HEK293 (cell line): Measurements from ENCODE around the gene POC1B.

Experiments used
- CTCF ChIA-PET: fragments of 350-600 bp; formaldehyde crosslinking; extraction: SDS; loops from one replicate; lab custom pipeline; 2021; ENCODE audit warnings: antibody characterized with exemption; lab: Yijun Ruan, JAX
- POLR2A ChIA-PET: fragments of 300-600 bp; formaldehyde crosslinking; extraction: SDS; loops from one replicate; lab custom pipeline; 2020; ENCODE audit warnings: antibody characterized with exemption, inconsistent platforms; lab: Yijun Ruan, JAX
- H3K27ac ChIP-seq: fragments of 200-500 bp; sonication (Bioruptor generic); 2 replicates; pipeline ENCODE4 v1.5.1; 2014; ENCODE audit warnings: low read depth, low read length, control low read depth, inconsistent platforms; ENCODE audit errors: extremely low read depth
- H3K36me3 ChIP-seq, 2 experiments: fragments of 200-500 bp in 1 of 2; sonication (Bioruptor generic) in 1 of 2; 1 replicate in 1 of 2; 2 replicates in 1 of 2; pipeline ENCODE4 v1.5.1; 2014 to 2017; ENCODE audit warnings: inconsistent platforms in 2 of 2, low read length in 2 of 2; ENCODE audit not compliant: control insufficient read depth in 2 of 2, insufficient read depth in 1 of 2
- H3K4me1 ChIP-seq: fragments of 200-500 bp; sonication (Bioruptor generic); 2 replicates; pipeline ENCODE4 v1.5.1; 2014; ENCODE audit warnings: mild to moderate bottlenecking, low read length, inconsistent platforms; ENCODE audit not compliant: control insufficient read depth, insufficient read depth
- H3K4me3 ChIP-seq: 2 replicates; pipeline ENCODE4 v1.5.1; 2011; ENCODE audit warnings: low read depth, mild to moderate bottlenecking, control low read depth, low read length, moderate library complexity
- H3K9me3 ChIP-seq: fragments of 200-500 bp; sonication (Bioruptor generic); 2 replicates; pipeline ENCODE4 v1.5.1; 2014; ENCODE audit warnings: low read depth, low read length, inconsistent platforms; ENCODE audit not compliant: control insufficient read depth, insufficient read depth
- GLIS1 ChIP-seq: fragments of 450-650 bp; formaldehyde crosslinking; IDR thresholded peaks from 2 replicates; pipeline ENCODE4 v1.5.1; 2016; ENCODE audit warnings: missing biosample characterization, missing genetic modification characterization
- GLIS2 ChIP-seq: fragments of 450-650 bp; formaldehyde crosslinking; IDR thresholded peaks from 2 replicates; pipeline ENCODE4 v1.5.1; 2016; ENCODE audit warnings: missing biosample characterization, missing genetic modification characterization
- KLF16 ChIP-seq: fragments of 450-650 bp; formaldehyde crosslinking; IDR thresholded peaks from 2 replicates; pipeline ENCODE4 v1.5.1; 2017; ENCODE audit warnings: missing biosample characterization, missing genetic modification characterization
- KLF7 ChIP-seq: fragments of 450-650 bp; formaldehyde crosslinking; IDR thresholded peaks from 2 replicates; pipeline ENCODE4 v1.5.1; 2016; ENCODE audit warnings: missing biosample characterization, missing genetic modification characterization, borderline replicate concordance
- PRDM4 ChIP-seq: fragments of 450-650 bp; formaldehyde crosslinking; IDR thresholded peaks from 2 replicates; pipeline ENCODE4 v1.5.1; 2017; ENCODE audit warnings: missing biosample characterization, missing genetic modification characterization
- REPIN1 ChIP-seq: fragments of 450-650 bp; formaldehyde crosslinking; IDR thresholded peaks from 2 replicates; pipeline ENCODE4 v1.5.1; 2017; ENCODE audit warnings: missing biosample characterization, missing genetic modification characterization, low read depth
- SP2 ChIP-seq: fragments of 450-650 bp; formaldehyde crosslinking; IDR thresholded peaks from 2 replicates; pipeline ENCODE4 v1.5.1; 2016; ENCODE audit warnings: missing biosample characterization, missing genetic modification characterization
- ZBTB6 ChIP-seq: fragments of 450-650 bp; formaldehyde crosslinking; IDR thresholded peaks from 2 replicates; pipeline ENCODE4 v1.5.1; 2017; ENCODE audit warnings: missing biosample characterization, missing genetic modification characterization
- ZFP3 ChIP-seq: fragments of 450-650 bp; formaldehyde crosslinking; IDR thresholded peaks from 2 replicates; pipeline ENCODE4 v1.5.1; 2016; ENCODE audit warnings: low read depth, missing biosample characterization, missing genetic modification characterization
- ZNF112 ChIP-seq: fragments of 450-650 bp; formaldehyde crosslinking; IDR thresholded peaks from 2 replicates; pipeline ENCODE4 v1.5.0; 2017; ENCODE audit warnings: missing biosample characterization, missing genetic modification characterization
- ZNF138 ChIP-seq: fragments of 450-650 bp; formaldehyde crosslinking; IDR thresholded peaks from 2 replicates; pipeline ENCODE4 v1.5.1; 2016; ENCODE audit warnings: missing biosample characterization, missing genetic modification characterization, borderline replicate concordance
- ZNF2 ChIP-seq: fragments of 450-650 bp; formaldehyde crosslinking; IDR thresholded peaks from 2 replicates; pipeline ENCODE4 v1.5.1; 2016; ENCODE audit warnings: missing biosample characterization, missing genetic modification characterization
- ZNF248 ChIP-seq: fragments of 450-650 bp; formaldehyde crosslinking; IDR thresholded peaks from 2 replicates; pipeline ENCODE4 v1.5.1; 2017; ENCODE audit warnings: missing biosample characterization, missing genetic modification characterization
- ZNF433 ChIP-seq: fragments of 450-650 bp; formaldehyde crosslinking; IDR thresholded peaks from 2 replicates; pipeline ENCODE4 v1.5.1; 2016; ENCODE audit warnings: missing biosample characterization, missing genetic modification characterization, low read depth
- ZNF501 ChIP-seq: fragments of 450-650 bp; formaldehyde crosslinking; IDR thresholded peaks from 2 replicates; pipeline ENCODE4 v1.5.1; 2016; ENCODE audit warnings: missing biosample characterization, missing genetic modification characterization
- ZNF518A ChIP-seq: fragments of 450-650 bp; formaldehyde crosslinking; conservative IDR thresholded peaks from 2 replicates; pipeline ENCODE4 v1.5.1; 2016; ENCODE audit warnings: low read depth, missing biosample characterization, missing genetic modification characterization
- ZNF548 ChIP-seq: fragments of 450-650 bp; formaldehyde crosslinking; IDR thresholded peaks from 2 replicates; pipeline ENCODE4 v1.5.1; 2016; ENCODE audit warnings: missing biosample characterization, missing genetic modification characterization
- ZNF558 ChIP-seq: fragments of 450-650 bp; formaldehyde crosslinking; IDR thresholded peaks from 2 replicates; pipeline ENCODE4 v1.5.1; 2016; ENCODE audit warnings: missing biosample characterization, missing genetic modification characterization
- ZNF629 ChIP-seq: fragments of 450-650 bp; formaldehyde crosslinking; IDR thresholded peaks from 2 replicates; pipeline ENCODE4 v1.5.1; 2017; ENCODE audit warnings: missing biosample characterization, missing genetic modification characterization
- ZNF645 ChIP-seq: fragments of 450-650 bp; formaldehyde crosslinking; IDR thresholded peaks from 2 replicates; pipeline ENCODE4; 2016; ENCODE audit warnings: missing biosample characterization, missing genetic modification characterization
- ZNF664 ChIP-seq: fragments of 450-650 bp; formaldehyde crosslinking; IDR thresholded peaks from 2 replicates; pipeline ENCODE4 v1.5.1; 2016; ENCODE audit warnings: missing biosample characterization, missing genetic modification characterization
- ZNF837 ChIP-seq: fragments of 450-650 bp; formaldehyde crosslinking; IDR thresholded peaks from 2 replicates; pipeline ENCODE4 v1.5.1; 2016; ENCODE audit warnings: missing biosample characterization, missing genetic modification characterization
- ZNF843 ChIP-seq: fragments of 450-650 bp; formaldehyde crosslinking; IDR thresholded peaks from 2 replicates; pipeline ENCODE4 v1.5.1; 2016; ENCODE audit warnings: missing biosample characterization, missing genetic modification characterization
- ZSCAN23 ChIP-seq: fragments of 450-650 bp; formaldehyde crosslinking; IDR thresholded peaks from 2 replicates; pipeline ENCODE4 v1.5.1; 2016; ENCODE audit warnings: missing biosample characterization, missing genetic modification characterization
- ZSCAN4 ChIP-seq: fragments of 450-650 bp; formaldehyde crosslinking; IDR thresholded peaks from 2 replicates; pipeline ENCODE4 v1.5.1; 2017; ENCODE audit warnings: missing biosample characterization, missing genetic modification characterization

The POC1B gene

GRCh38 chr12:89429528-89429927 lies 96.3 kb downstream of the POC1B start:
- Histone ChIP-seq H3K4me3 (no peak overlapping the region), H3K9me3 (no peaks in the 10 kb centered on the region), H3K4me1 (no peaks in the 10 kb centered on the region), H3K36me3 (peaks cover 0 to 3% of the 10 kb centered on the region in 2 experiments; a peak in 1 of 3 replicates), H3K27ac (no peak overlapping the region)
- POLR2A ChIA-PET, result no interaction called here
- CTCF ChIA-PET, result no interaction called here
- TF ChIP-seq ZNF664 (tag by site-specific recombination), result no peak
- no peak for TF ChIP-seq PRDM4
- TF ChIP-seq GLIS1 (tag by site-specific recombination), result no peak
- no peak for TF ChIP-seq ZNF433 (tag by site-specific recombination)
- TF ChIP-seq ZNF837, result no peak
- TF ChIP-seq ZNF501 (tag by site-specific recombination), result no peak
- TF ChIP-seq ZFP3, result no peak
- no peak for TF ChIP-seq ZNF248 (tag by site-specific recombination)
- no peak for TF ChIP-seq ZBTB6
- TF ChIP-seq GLIS2, result no peak
- no peak for TF ChIP-seq ZNF2 (tag by site-specific recombination)
- TF ChIP-seq REPIN1 (tag by site-specific recombination), result no peak
- TF ChIP-seq ZSCAN23, result no peak
- no peak for TF ChIP-seq KLF16 (tag by site-specific recombination)

- ChIA-PET CTCF (interaction anchor here (0.6 to 0.8 kb wide), 3 partner anchors 17 to 74 kb away, joined by 3 read pairs; no protein-coding TSS in a partner anchor), POLR2A (no interaction called here)
- H3K27ac ChIP-seq, result no peak overlapping the region
- no peak overlapping the region for H3K4me3 ChIP-seq
- no peaks in the 10 kb centered on the region for H3K4me1 ChIP-seq
- H3K9me3 ChIP-seq, result no peaks in the 10 kb centered on the region
- H3K36me3 ChIP-seq, result peaks cover 0 to 3% of the 10 kb centered on the region in 2 experiments; a peak in 1 of 3 replicates
- TF ChIP-seq ZNF558 (tag by site-specific recombination), result no peak
- TF ChIP-seq ZSCAN4 (tag by site-specific recombination), result no peak
- no peak for TF ChIP-seq ZNF548 (tag by site-specific recombination)
- TF ChIP-seq ZNF138 (tag by site-specific recombination), result no peak
- no peak for TF ChIP-seq ZNF518A (tag by site-specific recombination)
- TF ChIP-seq ZBTB6, result no peak
- no peak for TF ChIP-seq ZNF629 (tag by site-specific recombination)
- TF ChIP-seq SP2 (tag by site-specific recombination), result no peak
- no peak for TF ChIP-seq ZNF843
- TF ChIP-seq KLF7, result no peak
- TF ChIP-seq ZNF112 (tag by site-specific recombination), result no peak
- no peak for TF ChIP-seq ZNF645 (tag by site-specific recombination)
Observed at GRCh38 chr12:89427508-89428156, 98.2 kb downstream of the POC1B start.
